ENCODE measurements around the gene CHCHD6. TPM values are rescaled to one million over a fixed set of nuclear protein-coding genes. Genes with fewer than 3 reads are reported as not detected.
A peak's percentile ranks its signal among the peaks of the same experiment; 100 is the strongest.

CHCHD6 gene
- total RNA-seq, 2 experiments from 2014 or later, result 17.2 to 17.7 TPM

DNA sequence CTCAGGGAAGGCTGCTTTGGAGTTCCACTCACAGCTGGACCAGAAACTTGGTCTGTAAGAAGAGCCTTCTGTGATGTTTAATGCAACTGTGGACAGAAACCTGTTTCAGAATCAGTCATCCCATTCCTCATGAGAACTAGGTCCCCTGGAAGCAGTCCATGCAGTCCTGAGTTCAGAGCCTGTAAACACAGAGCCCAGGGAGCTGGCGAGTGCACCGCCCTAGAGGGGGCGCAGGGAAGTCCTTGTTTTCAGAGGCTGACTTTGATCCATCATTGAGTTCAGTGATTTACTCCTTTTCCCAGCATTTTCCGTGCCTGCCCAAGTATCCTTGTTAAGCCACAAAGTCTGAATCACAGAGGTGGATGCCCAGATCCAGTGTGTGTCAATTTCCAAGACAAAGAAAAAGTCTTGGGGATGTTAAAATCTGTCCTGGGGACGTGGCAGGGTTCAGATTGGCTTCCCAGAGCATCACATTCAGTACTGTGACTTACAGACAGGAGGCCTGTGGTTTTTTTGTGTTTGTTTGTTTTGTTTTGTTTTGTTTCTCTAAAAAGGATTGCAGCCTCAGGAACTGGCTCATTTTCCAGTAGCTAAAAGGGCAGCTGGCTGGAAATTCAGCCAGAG is 39.3 kb upstream of the CHCHD6 start:
- H3K36me3 Mint-ChIP-seq (ENCODE audit: low read depth), result no peaks in the 10 kb centered on the region
- H3K4me3 Mint-ChIP-seq, result no peak overlapping the region
- no peaks in the 10 kb centered on the region for H3K27me3 Mint-ChIP-seq (ENCODE audit: low read depth)
- no peak for DNase-seq
- no peaks in the 10 kb centered on the region for H3K9me3 Mint-ChIP-seq
- intact Hi-C loops (cut with micrococcal nuclease), result no loop called here
- H3K27ac Mint-ChIP-seq, result no peak overlapping the region
- no peaks in the 10 kb centered on the region for H3K4me1 Mint-ChIP-seq (ENCODE audit: low read depth)
- CTCF ChIA-PET, result no interaction called here

DNA sequence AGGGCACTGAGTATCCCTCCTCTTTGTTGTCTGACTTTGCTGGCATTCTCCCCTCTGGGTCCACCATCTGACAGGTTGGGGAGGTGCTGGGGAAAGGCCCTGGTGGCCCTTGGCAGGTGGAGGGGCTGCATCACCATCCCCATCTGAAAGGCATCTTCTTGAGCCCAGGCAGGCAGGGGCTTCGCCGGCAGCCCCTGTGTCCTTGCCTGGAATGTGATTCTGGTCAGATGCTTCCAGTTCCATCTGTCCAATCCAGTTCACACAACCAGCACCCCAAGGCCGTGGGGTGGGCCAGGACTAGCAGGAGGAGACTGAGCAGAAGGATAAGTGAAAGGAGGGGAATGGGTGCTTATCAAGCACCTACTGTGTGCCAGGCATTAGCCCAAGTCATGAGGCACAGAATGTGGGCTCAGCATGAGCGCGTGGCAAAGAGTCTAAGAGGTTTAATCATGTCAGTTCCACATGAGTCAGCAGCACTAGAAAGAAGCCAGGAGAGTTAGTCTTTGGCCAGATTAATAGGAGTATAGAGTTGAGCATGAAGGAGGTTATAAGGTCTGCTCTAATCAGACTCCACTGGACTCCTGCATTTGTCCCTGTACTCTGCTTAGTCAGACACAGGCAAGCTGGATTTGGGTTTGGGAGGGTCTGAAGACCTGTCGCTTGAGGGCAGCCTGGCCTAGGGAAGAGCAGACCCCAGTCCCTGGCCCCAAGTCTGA is 38.7 kb upstream of the CHCHD6 start:
- H3K4me3 Mint-ChIP-seq, result no peak overlapping the region
- H3K36me3 Mint-ChIP-seq (ENCODE audit: low read depth), result no peaks in the 10 kb centered on the region
- no peaks in the 10 kb centered on the region for H3K27me3 Mint-ChIP-seq (ENCODE audit: low read depth)
- no peaks in the 10 kb centered on the region for H3K9me3 Mint-ChIP-seq
- H3K4me1 Mint-ChIP-seq (ENCODE audit: low read depth), result no peaks in the 10 kb centered on the region
- DNase-seq, result no peak
- H3K27ac Mint-ChIP-seq, result no peak overlapping the region
- CTCF ChIA-PET, result no interaction called here
- intact Hi-C loops (cut with micrococcal nuclease), result no loop called here

- peaks cover 2% of the 10 kb centered on the region for H3K4me1 Mint-ChIP-seq (ENCODE audit: low read depth)
- H3K27me3 Mint-ChIP-seq (ENCODE audit: low read depth), result no peaks in the 10 kb centered on the region
- H3K9me3 Mint-ChIP-seq, result peaks cover 5% of the 10 kb centered on the region
- no peak overlapping the region for H3K4me3 Mint-ChIP-seq
- CTCF ChIA-PET, result interaction anchor here (1.3 kb wide), 1 partner anchor 14 kb away, joined by 4 read pairs; no protein-coding TSS in a partner anchor
- no peak for DNase-seq
- intact Hi-C loops (cut with micrococcal nuclease), result no loop called here
- no peak overlapping the region for H3K27ac Mint-ChIP-seq
- no peaks in the 10 kb centered on the region for H3K36me3 Mint-ChIP-seq (ENCODE audit: low read depth)
Observed at GRCh38 chr3:126665959-126666657, 37.9 kb upstream of the CHCHD6 start.

- Mint-ChIP-seq H3K4me1 (ENCODE audit: low read depth) (peaks cover 6% of the 10 kb centered on the region), H3K9me3 (peaks cover 9% of the 10 kb centered on the region), H3K27me3 (ENCODE audit: low read depth) (no peaks in the 10 kb centered on the region), H3K36me3 (ENCODE audit: low read depth) (no peaks in the 10 kb centered on the region), H3K27ac (no peak overlapping the region), H3K4me3 (no peak overlapping the region)
- DNase-seq, result no peak
- intact Hi-C loops (cut with micrococcal nuclease), result no loop called here
- CTCF ChIA-PET, result interaction anchor here (1.3 kb wide), 1 partner anchor 13 kb away, joined by 4 read pairs; no protein-coding TSS in a partner anchor
Observed at GRCh38 chr3:126666658-126667528, 37.1 kb upstream of the CHCHD6 start.

DNA sequence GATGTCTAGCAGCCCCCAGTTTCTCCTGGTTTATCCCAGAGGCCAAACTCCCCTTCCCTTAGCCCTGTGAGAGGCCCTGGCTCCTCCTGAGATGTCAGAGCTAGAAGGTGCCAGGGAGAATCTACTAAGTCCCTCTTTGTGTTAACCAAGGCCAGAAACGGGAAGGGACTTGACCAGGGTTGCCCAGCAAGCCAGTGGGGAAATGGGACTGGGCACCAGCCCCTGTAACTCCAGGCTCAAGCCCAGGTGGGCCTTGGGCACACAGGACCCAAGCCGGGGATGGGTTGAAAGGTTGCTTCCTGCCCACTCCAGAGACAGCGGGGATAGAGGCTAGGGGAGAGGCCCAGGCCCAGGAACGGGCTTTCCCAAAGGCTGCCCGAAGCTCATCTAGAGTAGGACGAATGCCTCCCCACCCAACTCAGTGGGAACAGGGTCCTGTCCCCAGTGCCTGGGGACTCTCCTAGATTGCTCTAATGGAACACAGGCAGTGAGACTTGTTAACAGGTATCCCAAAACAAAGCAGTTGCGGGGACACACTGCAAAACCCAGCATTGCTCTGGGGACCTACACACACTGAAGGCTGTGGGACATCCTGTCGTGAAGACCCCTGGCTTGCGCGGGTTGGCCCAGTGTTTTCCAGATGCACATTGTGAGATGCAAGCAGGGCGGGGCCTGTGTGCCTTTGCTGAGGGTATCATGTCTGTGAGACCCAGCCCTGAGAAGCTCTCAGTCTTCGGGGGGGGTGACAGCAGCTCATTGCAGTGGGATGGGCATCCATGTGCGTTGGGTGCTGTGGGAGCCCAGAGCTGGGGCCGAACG is 36.2 kb upstream of the CHCHD6 start:
- no peaks in the 10 kb centered on the region for H3K36me3 Mint-ChIP-seq (ENCODE audit: low read depth)
- no peak for DNase-seq
- CTCF ChIA-PET, result interaction anchor here (1.3 kb wide), 1 partner anchor 12 kb away, joined by 4 read pairs; no protein-coding TSS in a partner anchor
- no peak overlapping the region for H3K4me3 Mint-ChIP-seq
- H3K27me3 Mint-ChIP-seq (ENCODE audit: low read depth), result no peaks in the 10 kb centered on the region
- H3K9me3 Mint-ChIP-seq, result peaks cover 9% of the 10 kb centered on the region
- no peak overlapping the region for H3K27ac Mint-ChIP-seq
- intact Hi-C loops (cut with micrococcal nuclease), result no loop called here
- H3K4me1 Mint-ChIP-seq (ENCODE audit: low read depth), result peaks cover 6% of the 10 kb centered on the region

GRCh38 chr3:126668450-126669401 is 35.3 kb upstream of the CHCHD6 start:
- no peaks in the 10 kb centered on the region for H3K36me3 Mint-ChIP-seq (ENCODE audit: low read depth)
- DNase-seq, result no peak
- H3K27me3 Mint-ChIP-seq (ENCODE audit: low read depth), result no peaks in the 10 kb centered on the region
- peaks cover 6% of the 10 kb centered on the region for H3K4me1 Mint-ChIP-seq (ENCODE audit: low read depth)
- intact Hi-C loops (cut with micrococcal nuclease), result no loop called here
- no peak overlapping the region for H3K27ac Mint-ChIP-seq
- CTCF ChIA-PET, result interaction anchor here (0.6 kb wide), 1 partner anchor 16 kb away, joined by 3 read pairs; no protein-coding TSS in a partner anchor
- peaks cover 10% of the 10 kb centered on the region for H3K9me3 Mint-ChIP-seq
- H3K4me3 Mint-ChIP-seq, result no peak overlapping the region

DNA sequence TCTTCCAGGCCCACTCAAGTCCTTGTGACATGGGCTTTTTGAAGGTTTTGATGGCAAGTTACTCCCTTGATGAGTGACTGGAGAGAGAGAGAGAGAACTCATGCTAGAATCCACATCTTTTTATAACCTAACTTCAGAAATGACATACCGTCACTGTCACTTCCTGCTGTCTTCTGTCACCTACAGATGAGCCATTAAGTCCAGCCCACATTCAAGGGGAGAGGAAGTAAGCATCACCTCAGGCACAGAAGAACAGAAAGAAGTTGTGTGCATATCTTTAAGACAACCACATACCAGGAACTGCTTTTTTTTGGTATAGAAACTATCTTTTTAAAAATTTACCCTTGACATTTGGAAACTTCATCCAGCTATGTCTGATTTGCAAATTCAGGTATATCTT is 32.5 kb upstream of the CHCHD6 start:
- Mint-ChIP-seq H3K27me3 (ENCODE audit: low read depth) (no peaks in the 10 kb centered on the region), H3K36me3 (ENCODE audit: low read depth) (no peaks in the 10 kb centered on the region), H3K27ac (peak overlapping the region; percentile 53), H3K4me3 (no peak overlapping the region), H3K9me3 (peaks cover 12% of the 10 kb centered on the region), H3K4me1 (ENCODE audit: low read depth) (peaks cover 6% of the 10 kb centered on the region)
- CTCF ChIA-PET, result interaction anchor here (1.2 kb wide), 1 partner anchor 877 kb away, joined by 4 read pairs; no protein-coding TSS in a partner anchor
- intact Hi-C loops (cut with micrococcal nuclease), result no loop called here
- DNase-seq, result no peak

GRCh38 chr3:126672340-126672739 is 31.7 kb upstream of the CHCHD6 start:
- DNase-seq, result no peak
- intact Hi-C loops (cut with micrococcal nuclease), result no loop called here
- CTCF ChIA-PET, result no interaction called here
- Mint-ChIP-seq H3K27ac (no peak overlapping the region), H3K36me3 (ENCODE audit: low read depth) (no peaks in the 10 kb centered on the region), H3K27me3 (ENCODE audit: low read depth) (no peaks in the 10 kb centered on the region), H3K4me3 (no peak overlapping the region), H3K4me1 (ENCODE audit: low read depth) (peaks cover 6% of the 10 kb centered on the region), H3K9me3 (peaks cover 12% of the 10 kb centered on the region)

DNA sequence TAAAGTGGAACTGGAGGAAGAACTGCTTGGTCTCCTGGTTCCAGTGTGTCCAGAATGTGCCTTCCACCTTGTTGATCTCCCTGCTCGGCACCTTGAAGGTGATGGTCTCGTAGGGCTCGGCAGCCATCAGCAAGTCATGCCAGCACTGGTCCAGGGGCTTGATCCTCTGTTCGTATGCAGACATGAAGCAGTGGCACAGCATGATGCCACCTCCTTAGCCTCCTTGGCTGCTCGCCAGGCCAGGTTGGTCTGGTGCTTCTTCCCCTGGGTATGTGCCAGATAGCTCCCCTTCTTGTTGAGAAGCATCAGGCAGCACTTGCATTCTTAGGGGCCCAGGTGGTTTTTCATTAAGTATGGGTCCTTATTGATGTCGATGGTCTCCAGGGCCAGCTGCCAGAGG is 31.3 kb upstream of the CHCHD6 start:
- DNase-seq, result no peak
- intact Hi-C loops (cut with micrococcal nuclease), result no loop called here
- peaks cover 12% of the 10 kb centered on the region for H3K9me3 Mint-ChIP-seq

GRCh38 chr3:126676919-126677705 is 26.9 kb upstream of the CHCHD6 start:
- H3K4me3 Mint-ChIP-seq, result no peak overlapping the region
- no peaks in the 10 kb centered on the region for H3K36me3 Mint-ChIP-seq (ENCODE audit: low read depth)
- peaks cover 5% of the 10 kb centered on the region for H3K27me3 Mint-ChIP-seq (ENCODE audit: low read depth)
- CTCF ChIA-PET, result interaction anchor here (1.2 to 1.6 kb wide), 2 partner anchors 779 to 870 kb away, joined by 3 to 8 read pairs; no protein-coding TSS in a partner anchor
- H3K9me3 Mint-ChIP-seq, result peaks cover 3% of the 10 kb centered on the region
- H3K4me1 Mint-ChIP-seq (ENCODE audit: low read depth), result peaks cover 3% of the 10 kb centered on the region
- no peak overlapping the region for H3K27ac Mint-ChIP-seq
- DNase-seq, result no peak
- intact Hi-C loops (cut with micrococcal nuclease), result no loop called here

More for the DNA sequence above, 31.3 kb upstream of the CHCHD6 start:
- no peak overlapping the region for H3K4me3 Mint-ChIP-seq
- H3K36me3 Mint-ChIP-seq (ENCODE audit: low read depth), result no peaks in the 10 kb centered on the region
- H3K27ac Mint-ChIP-seq, result no peak overlapping the region
- H3K4me1 Mint-ChIP-seq (ENCODE audit: low read depth), result peaks cover 6% of the 10 kb centered on the region
- CTCF ChIA-PET, result interaction anchor here (1.3 kb wide), 1 partner anchor 876 kb away, joined by 3 read pairs; no protein-coding TSS in a partner anchor
- H3K27me3 Mint-ChIP-seq (ENCODE audit: low read depth), result no peaks in the 10 kb centered on the region

All from activated naive CD4-positive, alpha-beta T cell treated with anti-CD3 and anti-CD28 coated beads for 36 hours (primary cell).